Psoas muscle (tissue), 8 donors: ENCODE results near the gene IL20RA. TPM values are rescaled to one million over a fixed set of nuclear protein-coding genes. Genes with fewer than 3 reads are reported as not detected.

Experiments
- ATAC-seq, 4 donors: fragments of 200-7000 bp; cut with Tn5 transposase; one replicate each; pipeline ENCODE4 v1.9.1; 2020; ENCODE audit warnings: moderate library complexity in 3 of 4, mild to moderate bottlenecking in 2 of 4
- DNase-seq, 2 donors: peaks; one replicate each; pipeline ENCODE4 v3.0.0-alpha.2; 2020
- H3K27ac ChIP-seq: fragments of 200-600 bp; one replicate; pipeline ENCODE4 v1.8.0; 2022
- H3K27me3 ChIP-seq, 3 donors: fragments of 200-600 bp in 1 of 3; one replicate each; pipeline versions ENCODE4 v1.6.1 to v1.8.0; 2013 to 2022; ENCODE audit warnings: low read length in 2 of 3, mild to moderate bottlenecking in 2 of 3, moderate library complexity in 1 of 3; ENCODE audit not compliant: insufficient read depth in 3 of 3
- H3K36me3 ChIP-seq, 2 donors: fragments of 200-600 bp in 1 of 2; one replicate each; pipeline versions ENCODE4 v1.6.1 to v1.8.0; 2013 to 2022; ENCODE audit warnings: low read depth in 1 of 2, mild to moderate bottlenecking in 1 of 2, moderate library complexity in 1 of 2; ENCODE audit not compliant: insufficient read depth in 1 of 2
- H3K4me1 ChIP-seq: fragments of 200-600 bp; one replicate; pipeline ENCODE4 v1.8.0; 2022
- H3K4me3 ChIP-seq: fragments of 200-600 bp; one replicate; pipeline ENCODE4 v1.8.0; 2022; ENCODE audit warnings: mild to moderate bottlenecking
- H3K9me3 ChIP-seq: fragments of 200-600 bp; one replicate; pipeline ENCODE4 v1.8.0; 2022
- CTCF ChIP-seq: fragments of 200-600 bp; IDR thresholded peaks from one replicate; pipeline ENCODE4 v1.8.0; 2022; ENCODE audit warnings: antibody characterized with exemption
- WGBS, 3 donors: extraction: QIAGEN DNeasy Blood & Tissue Kit; methylation state at CpG; one replicate each; pipeline versions ENCODE4 v1.1.6 to v1.1.7; 2013; 5-methylcytosine and 5-hydroxymethylcytosine counted together
- intact Hi-C, 2 donors: fragments of 100-400 bp; cut with DNase I; formaldehyde crosslinking; loops; one replicate each; pipeline versions ENCODE4 v1.11.0 to v1.14.2; 2022
- polyA plus RNA-seq, 3 donors: library from polyadenylated mRNA; stranded (reverse); fragments of 200-250 nt; gene quantifications; one replicate each; pipeline ENCODE4 v1.2.3, GENCODE V29; 2013
- total RNA-seq, 4 donors: library from RNA; stranded (reverse); fragmentation: NEBNext Ultra II Directional in 2 of 4; extraction: Animal tissue kit (Norgen Biotek cat#: 25700) in 2 of 4; gene quantifications; one replicate each; pipeline versions ENCODE4 v1.2.1 to v1.2.4, GENCODE V29; 2021 to 2023
- donor health status: healthy with polysubstance abuse.
- donor health status: DM: no; HTN: no; CAD: no; lungs with moderate emphysema.
- donor health status: Bipolar disorder and iron deficiency.
- donor health status: healthy.
- donor health status: DM: yes; HTN: yes; CAD: no.
- donor health status: DM: no; HTN: no; CAD: no.
- donor health status: DM: no; HTN: no; CAD: no.
- donor health status: DM: yes; HTN: yes; CAD: no.

IL20RA gene
- total and polyA plus RNA-seq, 7 donors, result 0.04 to 0.94 (median 0.15) TPM; not detected in 1

GRCh38 chr6:137001299-137001976, 43.3 kb downstream of the IL20RA start:
- Histone ChIP-seq H3K4me1 (no peaks in the 10 kb centered on the region), H3K9me3 (no peaks in the 10 kb centered on the region), H3K27me3 (peaks cover 0 to 2% (median 0%) of the 10 kb centered on the region in 3 donors), H3K4me3 (no peak overlapping the region), H3K36me3 (no peaks in the 10 kb centered on the region), H3K27ac (no peak overlapping the region)
- WGBS, 3 donors, result 36 to 41% (median 37%) methylated on average over 17 of the region's 17 CpGs
- no peak for DNase-seq
- no peak for TF ChIP-seq CTCF
- ATAC-seq, result no peak
- intact Hi-C loops, result no loop called here

- Histone ChIP-seq H3K4me1 (no peaks in the 10 kb centered on the region), H3K9me3 (no peaks in the 10 kb centered on the region), H3K27ac (no peak overlapping the region), H3K4me3 (no peak overlapping the region), H3K27me3 (peaks cover 0 to 3% (median 0%) of the 10 kb centered on the region in 3 donors), H3K36me3 (no peaks in the 10 kb centered on the region)
- intact Hi-C loops, result no loop called here
- ATAC-seq (no peak), DNase-seq (no peak)
- no peak for TF ChIP-seq CTCF
- 56 to 60% (median 59%) methylated on average over 3 of the region's 3 CpGs for WGBS, 3 donors
Observed at GRCh38 chr6:137000825-137001224, 43.9 kb downstream of the IL20RA start.

- no peaks in the 10 kb centered on the region for H3K4me1 ChIP-seq
- no peak for ATAC-seq
- no peak overlapping the region for H3K4me3 ChIP-seq
- no peak for TF ChIP-seq CTCF
- H3K9me3 ChIP-seq, result no peaks in the 10 kb centered on the region
- no peaks in the 10 kb centered on the region for H3K36me3 ChIP-seq
- peaks cover 2 to 20% (median 7%) of the 10 kb centered on the region in 3 donors for H3K27me3 ChIP-seq
- DNase-seq, result no peak
- no peak overlapping the region for H3K27ac ChIP-seq
- intact Hi-C loops, result no loop called here
Observed at GRCh38 chr6:136995521-136995920, 49.2 kb downstream of the IL20RA start.

GRCh38 chr6:136994782-136995181, 50.0 kb downstream of the IL20RA start:
- no peak overlapping the region for H3K4me3 ChIP-seq
- no peaks in the 10 kb centered on the region for H3K9me3 ChIP-seq
- H3K36me3 ChIP-seq, result no peaks in the 10 kb centered on the region
- peaks cover 2 to 24% (median 7%) of the 10 kb centered on the region in 3 donors for H3K27me3 ChIP-seq
- ATAC-seq, result no peak
- 69 to 79% (median 71%) methylated on average over 5 of the region's 5 CpGs for WGBS, 3 donors
- no peak for TF ChIP-seq CTCF
- no peaks in the 10 kb centered on the region for H3K4me1 ChIP-seq
- DNase-seq, result no peak
- no peak overlapping the region for H3K27ac ChIP-seq
- intact Hi-C loops, result no loop called here

GRCh38 chr6:136992113-136992512, 52.7 kb downstream of the IL20RA start:
- peaks cover 2 to 34% (median 12%) of the 10 kb centered on the region in 3 donors for H3K27me3 ChIP-seq
- 48 to 54% (median 49%) methylated on average over 3 of the region's 3 CpGs for WGBS, 3 donors

More at GRCh38 chr6:136992113-136992512, 52.7 kb downstream of the IL20RA start:
- ATAC-seq (no peak), DNase-seq (no peak)
- Histone ChIP-seq H3K9me3 (no peaks in the 10 kb centered on the region), H3K27ac (no peak overlapping the region), H3K36me3 (no peaks in the 10 kb centered on the region), H3K4me1 (peaks cover 4% of the 10 kb centered on the region), H3K4me3 (no peak overlapping the region)
- TF ChIP-seq CTCF, result no peak
- intact Hi-C loops, result no loop called here
